ENCODE data around the gene ARID1B. TPM values are rescaled to one million over a fixed set of nuclear protein-coding genes. Genes with fewer than 3 reads are reported as not detected.

The ARID1B gene
- total RNA-seq, 1 experiment from 2014 or later = 91.7 TPM

GRCh38 chr6:156827382-156827781 lies 50.2 kb downstream of the ARID1B start:
- Histone ChIP-seq H3K4me1 (ENCODE audit: control insufficient read depth, insufficient read depth, low read length) (peaks cover 22% of the 10 kb centered on the region), H3K27ac (ENCODE audit: low read length) (no peak overlapping the region), H3K4me3 (ENCODE audit: low read depth in 2 of 2, low read length in 2 of 2) (no peak overlapping the region), H3K9me3 (ENCODE audit: control insufficient read depth, insufficient read depth, low read depth, low read length) (no peaks in the 10 kb centered on the region), H3K27me3 (ENCODE audit: control insufficient read depth, insufficient read depth, low read length) (no peaks in the 10 kb centered on the region), H3K36me3 (ENCODE audit: control insufficient read depth, insufficient read depth, low read length) (peaks cover 5% of the 10 kb centered on the region; the same call in 1 of the 2 replicates)
- POLR2A ChIA-PET = interaction anchor here (0.7 kb wide), 1 partner anchor 915 kb away, joined by 10 read pairs; no protein-coding TSS in a partner anchor
- no peak for DNase-seq (ENCODE audit: low read depth, low spot score)
- no TSS peak for BruUV-seq (replicated peaks)
- TF ChIP-seq REST (IDR thresholded peaks at IDR 0.05; ENCODE audit: insufficient read depth in 1 of 2, low read depth in 2 of 2, low read length in 1 of 2) (no peak), TCF7L2 (IDR thresholded peaks at IDR 0.05; ENCODE audit: low read depth, low read length) (no peak), POLR2AphosphoS5 (IDR thresholded peaks at IDR 0.05; ENCODE audit: low read depth, low read length) (no peak), SIN3A (IDR thresholded peaks at IDR 0.05; ENCODE audit: borderline replicate concordance, insufficient read depth, low read depth, low read length) (no peak)
- in situ Hi-C loops (cut with HindIII; ENCODE audit: low pct_unique_long_range_greater_than_20kb, low sequenced_read_pairs) = no loop called here
- CTCF ChIA-PET = interaction anchor here (0.7 kb wide), 1 partner anchor 21 kb away, joined by 5 read pairs; no protein-coding TSS in a partner anchor
- ATAC-seq = 0 out of 2 replicates have a peak, but pooled peaks have one; percentile 31
- intact Hi-C loops (cut with micrococcal nuclease; ENCODE audit: unreplicated experiment) = no loop called here

GRCh38 chr6:156828280-156828703 lies 51.1 kb downstream of the ARID1B start:
- in situ Hi-C loops (cut with HindIII; ENCODE audit: low pct_unique_long_range_greater_than_20kb, low sequenced_read_pairs) = no loop called here
- Histone ChIP-seq H3K27me3 (ENCODE audit: control insufficient read depth, insufficient read depth, low read length) (no peaks in the 10 kb centered on the region), H3K9me3 (ENCODE audit: control insufficient read depth, insufficient read depth, low read depth, low read length) (no peaks in the 10 kb centered on the region), H3K36me3 (ENCODE audit: control insufficient read depth, insufficient read depth, low read length) (peaks cover 5% of the 10 kb centered on the region; the same call in 1 of the 2 replicates), H3K27ac (ENCODE audit: low read length) (no peak overlapping the region), H3K4me3 (ENCODE audit: low read depth in 2 of 2, low read length in 2 of 2) (no peak overlapping the region), H3K4me1 (ENCODE audit: control insufficient read depth, insufficient read depth, low read length) (peaks cover 28% of the 10 kb centered on the region)
- TF ChIP-seq TCF7L2 (IDR thresholded peaks at IDR 0.05; ENCODE audit: low read depth, low read length) = no peak
- no peak for TF ChIP-seq POLR2AphosphoS5 (IDR thresholded peaks at IDR 0.05; ENCODE audit: low read depth, low read length)
- CTCF ChIA-PET = interaction anchor here (0.7 kb wide), 1 partner anchor 1430 kb away, joined by 8 read pairs; no protein-coding TSS in a partner anchor
- peak; percentile 61 for ATAC-seq
- POLR2A ChIA-PET = interaction anchor here (0.6 kb wide), 1 partner anchor 34 kb away, joined by 11 read pairs; no protein-coding TSS in a partner anchor
- no TSS peak for BruUV-seq (replicated peaks)
- DNase-seq (ENCODE audit: low read depth, low spot score) = peak; percentile 50
- intact Hi-C loops (cut with micrococcal nuclease; ENCODE audit: unreplicated experiment) = no loop called here

- no peak for DNase-seq (ENCODE audit: low read depth, low spot score)
- in situ Hi-C loops (cut with HindIII; ENCODE audit: low pct_unique_long_range_greater_than_20kb, low sequenced_read_pairs) (no loop called here), intact Hi-C loops (cut with micrococcal nuclease; ENCODE audit: unreplicated experiment) (no loop called here)
- no peak for ATAC-seq
- H3K9me3 ChIP-seq (ENCODE audit: control insufficient read depth, insufficient read depth, low read depth, low read length) = no peaks in the 10 kb centered on the region
- TF ChIP-seq CTCF (IDR thresholded peaks at IDR 0.05) (no peak), SIN3A (IDR thresholded peaks at IDR 0.05; ENCODE audit: borderline replicate concordance, insufficient read depth, low read depth, low read length) (no peak), POLR2AphosphoS5 (IDR thresholded peaks at IDR 0.05; ENCODE audit: low read depth, low read length) (no peak), TCF7L2 (IDR thresholded peaks at IDR 0.05; ENCODE audit: low read depth, low read length) (no peak), REST (IDR thresholded peaks at IDR 0.05; ENCODE audit: insufficient read depth in 1 of 2, low read depth in 2 of 2, low read length in 1 of 2) (no peak)
- peaks cover 6% of the 10 kb centered on the region; the same call in 1 of the 2 replicates for H3K36me3 ChIP-seq (ENCODE audit: control insufficient read depth, insufficient read depth, low read length)
- POLR2A ChIA-PET = no interaction called here
- no peaks in the 10 kb centered on the region for H3K27me3 ChIP-seq (ENCODE audit: control insufficient read depth, insufficient read depth, low read length)
- H3K4me3 ChIP-seq (ENCODE audit: low read depth in 2 of 2, low read length in 2 of 2) = no peak overlapping the region
- H3K4me1 ChIP-seq (ENCODE audit: control insufficient read depth, insufficient read depth, low read length) = peaks cover 32% of the 10 kb centered on the region
- H3K27ac ChIP-seq (ENCODE audit: low read length) = no peak overlapping the region
- BruUV-seq (replicated peaks) = no TSS peak
- CTCF ChIA-PET = no interaction called here
Observed at GRCh38 chr6:156830126-156830525, 52.9 kb downstream of the ARID1B start.
